WTC11 (cell line): ENCODE data around the gene L1TD1.

Source experiments
- ATF6 ChIP-seq: sonication (generic); formaldehyde crosslinking; IDR thresholded peaks from 2 replicates; pipeline ENCODE4 v1.8.1; 2023; ENCODE audit warnings: mild to moderate bottlenecking, missing genetic modification reagents
- CTCF ChIP-seq: fragments of 200-600 bp; IDR thresholded peaks from 2 replicates; pipeline ENCODE4 v1.8.0; 2022; ENCODE audit warnings: antibody characterized with exemption
- GABPB1 ChIP-seq: sonication (generic); formaldehyde crosslinking; IDR thresholded peaks from 2 replicates; pipeline ENCODE4 v1.8.1; 2023; ENCODE audit warnings: mild to moderate bottlenecking, missing genetic modification reagents
- HMGXB4 ChIP-seq: sonication (generic); formaldehyde crosslinking; IDR thresholded peaks from 2 replicates; pipeline ENCODE4 v1.8.1; 2023; ENCODE audit warnings: mild to moderate bottlenecking, moderate library complexity, missing genetic modification reagents
- JUN ChIP-seq: sonication (generic); formaldehyde crosslinking; IDR thresholded peaks from 2 replicates; pipeline ENCODE4 v1.8.0; 2023; ENCODE audit warnings: mild to moderate bottlenecking, missing genetic modification reagents
- KAT7 ChIP-seq: sonication (generic); formaldehyde crosslinking; IDR thresholded peaks from 2 replicates; pipeline ENCODE4 v1.8.1; 2023; ENCODE audit warnings: missing genetic modification reagents, mild to moderate bottlenecking, borderline replicate concordance
- SP1 ChIP-seq: sonication (generic); formaldehyde crosslinking; conservative IDR thresholded peaks from 2 replicates; pipeline ENCODE4 v1.8.1; 2022; ENCODE audit warnings: missing genetic modification reagents
- ZNF138 ChIP-seq: sonication (generic); formaldehyde crosslinking; conservative IDR thresholded peaks from 2 replicates; pipeline ENCODE4 v1.8.1; 2022; ENCODE audit warnings: mild to moderate bottlenecking, moderate library complexity, missing genetic modification reagents

- no peak for TF ChIP-seq ATF6 (CRISPR knock-in tag)
- TF ChIP-seq HMGXB4, result no peak
- no peak for TF ChIP-seq CTCF
- no peak for TF ChIP-seq JUN (CRISPR knock-in tag)
- TF ChIP-seq ZNF138 (CRISPR knock-in tag), result no peak
- no peak for TF ChIP-seq GABPB1 (CRISPR knock-in tag)
- no peak for TF ChIP-seq KAT7
- TF ChIP-seq SP1 (CRISPR knock-in tag), result no peak
Observed at GRCh38 chr1:62260688-62261087, 66.0 kb downstream of the L1TD1 start.
